Kidney glomerular epithelial cell (primary cell): ENCODE results near the gene PTPRQ.
A peak's percentile ranks its signal among the peaks of the same experiment; 100 is the strongest.

Experiments used
- DNase-seq: peaks from one replicate; lab custom pipeline; 2025; lab: John Stamatoyannopoulos, UW

Gene PTPRQ

DNA sequence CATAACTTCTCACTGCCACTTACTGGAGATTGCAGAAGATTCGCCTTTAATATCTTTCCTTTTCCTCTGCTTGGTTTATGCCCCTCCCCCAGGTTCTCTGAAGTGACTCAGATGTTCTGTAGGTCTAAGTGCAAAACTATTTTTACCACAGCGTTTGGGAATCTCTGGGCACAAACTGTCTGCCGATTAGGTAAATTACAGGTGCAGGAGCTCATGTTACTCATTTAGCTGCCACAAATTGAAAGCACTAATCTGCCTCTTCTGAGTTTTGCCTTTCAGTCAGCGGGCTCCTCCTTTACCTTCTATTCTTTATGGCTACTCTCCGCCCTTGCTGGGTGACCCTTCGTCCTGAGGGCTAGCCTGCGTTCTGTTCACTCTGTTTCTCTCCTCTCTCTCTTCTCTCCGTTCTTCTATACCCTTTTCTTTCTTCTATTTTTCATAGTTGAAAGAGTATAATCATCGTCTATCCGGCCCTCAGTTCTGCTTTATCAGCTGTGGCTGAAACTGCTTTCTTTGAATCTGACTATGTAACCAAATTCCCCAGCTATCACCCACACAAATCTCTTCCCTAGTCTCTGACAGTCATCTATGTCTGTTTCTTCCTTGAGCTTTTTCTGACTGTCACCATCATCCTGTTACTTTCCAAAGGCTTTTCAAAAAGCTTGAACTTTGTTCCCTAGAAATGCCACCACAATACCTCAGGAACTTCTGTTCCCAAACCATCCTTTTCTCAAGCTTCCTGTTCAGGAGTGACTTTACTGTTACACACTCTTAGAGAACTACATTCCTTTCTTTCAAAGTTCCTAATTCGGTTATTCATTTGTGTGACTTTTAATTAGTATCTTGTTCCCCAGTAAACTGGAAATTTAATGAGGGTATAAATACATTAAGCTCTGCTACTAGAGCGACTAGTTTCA lies 259.1 kb downstream of the PTPRQ start:
- DNase-seq = peak; percentile 47

DNA sequence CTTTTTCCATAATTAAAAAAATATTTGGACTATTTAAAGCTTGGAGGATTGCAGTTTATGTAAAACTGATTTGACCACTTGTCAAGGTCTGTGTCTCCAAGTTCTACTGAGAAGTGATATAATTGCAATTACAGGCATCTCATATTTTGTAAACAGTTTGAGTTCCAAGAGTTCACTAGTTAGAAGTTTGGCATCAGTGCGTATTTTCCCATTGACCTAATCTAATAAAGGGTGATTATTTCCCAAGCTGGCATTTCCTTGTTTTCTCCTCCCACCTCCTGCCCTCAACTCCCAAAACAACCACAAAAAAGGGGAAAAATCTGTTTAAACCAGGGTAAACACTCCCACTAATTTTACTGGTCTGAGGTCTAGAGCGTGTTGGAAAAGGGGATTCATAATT lies 260.4 kb downstream of the PTPRQ start:
- no peak for DNase-seq

DNA sequence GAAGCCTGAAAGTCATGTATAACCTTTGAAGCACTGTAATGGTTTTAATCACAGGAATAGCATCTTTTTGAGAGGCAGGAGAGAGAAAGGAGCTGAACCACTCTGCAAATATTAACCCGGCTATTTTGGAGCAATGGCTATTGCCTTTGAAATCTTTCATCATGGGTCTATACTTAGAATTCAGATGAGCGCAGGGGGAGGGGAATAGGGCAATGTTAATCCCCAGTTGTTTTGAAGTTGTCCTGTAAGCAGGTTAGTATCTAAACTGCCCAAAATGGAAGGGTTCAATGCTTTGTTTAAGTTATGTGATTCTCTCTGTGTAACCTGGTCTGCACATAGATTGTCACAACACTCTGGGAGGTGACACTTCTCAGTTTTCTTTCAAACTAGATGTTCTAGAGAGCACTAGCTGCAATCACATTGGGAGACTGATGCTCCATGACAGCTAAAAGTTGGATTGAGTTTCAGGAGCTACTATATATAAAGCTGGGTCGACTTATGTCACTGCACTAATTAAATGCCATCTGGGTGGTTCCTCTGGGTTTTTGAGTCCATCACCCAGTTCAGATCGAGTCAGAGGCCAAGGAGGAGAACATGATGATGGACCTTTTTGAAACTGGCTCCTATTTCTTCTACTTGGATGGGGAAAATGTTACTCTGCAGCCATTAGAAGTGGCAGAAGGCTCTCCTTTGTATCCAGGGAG lies 263.2 kb downstream of the PTPRQ start, which contains the start of gene MYF6:
Gene MYF6, plus strand, starts transcription at position 509 of the 704 bp plus-strand sequence. Its CDS starts 86 bp downstream, at position 595.
- no peak for DNase-seq

DNA sequence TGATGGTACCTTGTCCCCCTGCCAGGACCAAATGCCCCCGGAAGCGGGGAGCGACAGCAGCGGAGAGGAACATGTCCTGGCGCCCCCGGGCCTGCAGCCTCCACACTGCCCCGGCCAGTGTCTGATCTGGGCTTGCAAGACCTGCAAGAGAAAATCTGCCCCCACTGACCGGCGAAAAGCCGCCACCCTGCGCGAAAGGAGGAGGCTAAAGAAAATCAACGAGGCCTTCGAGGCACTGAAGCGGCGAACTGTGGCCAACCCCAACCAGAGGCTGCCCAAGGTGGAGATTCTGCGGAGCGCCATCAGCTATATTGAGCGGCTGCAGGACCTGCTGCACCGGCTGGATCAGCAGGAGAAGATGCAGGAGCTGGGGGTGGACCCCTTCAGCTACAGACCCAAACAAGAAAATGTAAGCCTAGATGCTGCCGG lies 263.8 kb downstream of the PTPRQ start:
- no peak for DNase-seq

DNA sequence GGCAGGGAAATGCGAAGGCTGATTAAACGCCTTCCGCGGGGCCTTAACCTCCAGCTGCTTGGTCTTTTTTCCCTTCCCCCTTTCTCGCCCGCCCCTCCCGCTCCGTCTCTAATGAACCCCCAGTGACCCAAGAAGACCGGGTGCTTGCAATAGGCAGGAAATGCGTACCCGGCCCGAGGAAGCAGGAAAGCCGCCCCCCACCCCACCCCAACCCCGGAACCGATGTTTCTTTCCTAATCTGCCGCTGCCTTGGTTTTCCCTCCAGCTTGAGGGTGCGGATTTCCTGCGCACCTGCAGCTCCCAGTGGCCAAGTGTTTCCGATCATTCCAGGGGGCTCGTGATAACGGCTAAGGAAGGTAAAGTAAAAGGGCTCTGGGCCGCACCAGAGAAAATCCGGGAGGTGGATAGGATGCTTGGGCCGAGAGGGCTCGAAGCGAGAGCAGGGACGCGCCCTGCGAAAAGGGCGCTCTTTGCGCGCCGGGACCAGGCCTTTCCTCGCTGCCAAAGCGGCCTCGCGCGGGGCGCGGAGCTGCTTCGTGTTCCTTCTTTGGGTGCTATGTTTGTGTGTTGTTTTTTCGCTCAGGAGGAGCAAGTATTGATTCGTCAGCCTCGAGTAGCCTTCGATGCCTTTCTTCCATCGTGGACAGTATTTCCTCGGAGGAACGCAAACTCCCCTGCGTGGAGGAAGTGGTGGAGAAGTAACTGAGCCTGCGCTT lies 264.4 kb downstream of the PTPRQ start:
- no peak for DNase-seq

DNA sequence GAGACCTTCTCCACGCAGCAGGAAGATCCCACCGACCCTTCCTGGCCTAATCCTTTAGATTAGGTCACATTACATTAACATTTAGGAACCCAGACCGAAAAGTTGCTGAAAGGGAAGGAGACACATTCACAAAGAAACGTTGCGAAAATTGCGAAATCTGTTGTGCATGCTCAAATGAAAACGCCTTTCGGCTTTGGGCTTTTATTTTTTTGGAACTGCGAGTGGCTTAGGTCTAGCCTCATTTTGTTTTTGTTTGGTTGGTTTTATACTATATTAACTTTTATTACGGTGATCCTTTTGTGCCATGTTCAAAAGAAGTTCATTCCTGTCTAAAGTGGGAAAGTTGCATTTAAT lies 264.9 kb downstream of the PTPRQ start:
- DNase-seq = no peak

DNA sequence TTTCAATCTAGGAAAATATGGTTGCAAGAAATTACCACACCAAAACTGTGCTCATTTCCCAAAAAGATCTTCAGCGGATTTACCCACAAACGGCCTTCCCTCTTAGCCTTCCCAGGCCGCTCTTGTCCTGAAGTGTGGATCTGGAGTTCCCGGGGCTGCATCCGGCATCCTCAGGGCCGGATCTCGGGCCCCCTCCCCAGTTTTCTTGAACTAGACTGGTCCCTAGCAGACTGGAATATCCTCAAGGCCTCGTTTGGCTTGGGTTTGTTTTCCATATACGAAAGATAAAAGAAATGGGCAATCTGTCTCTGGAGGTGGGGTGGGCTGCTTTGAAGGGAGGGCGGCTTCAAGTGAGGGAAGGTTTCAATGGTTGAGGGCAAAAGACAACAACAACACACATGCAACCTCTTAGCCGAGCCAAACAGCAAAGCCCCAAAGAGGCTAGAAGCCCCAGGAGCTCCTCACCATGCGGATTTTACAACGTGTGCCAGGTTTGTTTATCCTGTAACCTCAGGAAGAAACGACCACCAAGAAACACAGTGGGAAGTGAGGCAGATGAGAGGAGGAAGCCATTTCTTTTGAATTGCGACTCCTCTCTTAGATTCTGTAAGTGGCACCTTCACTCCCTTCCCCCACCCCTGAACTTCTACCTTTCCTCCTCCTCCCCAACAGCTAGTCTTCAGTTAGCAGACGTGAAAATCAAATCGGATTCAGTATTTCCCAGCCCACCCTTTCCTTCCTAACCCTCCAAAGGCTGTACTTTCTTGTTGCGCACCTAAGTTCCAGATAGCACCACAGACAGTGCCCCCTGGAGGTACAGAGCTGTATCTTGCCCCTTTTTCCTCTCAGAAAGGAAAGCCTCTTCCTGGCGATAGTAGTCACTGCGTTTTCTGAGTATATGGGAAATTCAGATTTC lies 266.0 kb downstream of the PTPRQ start:
- no peak for DNase-seq

DNA sequence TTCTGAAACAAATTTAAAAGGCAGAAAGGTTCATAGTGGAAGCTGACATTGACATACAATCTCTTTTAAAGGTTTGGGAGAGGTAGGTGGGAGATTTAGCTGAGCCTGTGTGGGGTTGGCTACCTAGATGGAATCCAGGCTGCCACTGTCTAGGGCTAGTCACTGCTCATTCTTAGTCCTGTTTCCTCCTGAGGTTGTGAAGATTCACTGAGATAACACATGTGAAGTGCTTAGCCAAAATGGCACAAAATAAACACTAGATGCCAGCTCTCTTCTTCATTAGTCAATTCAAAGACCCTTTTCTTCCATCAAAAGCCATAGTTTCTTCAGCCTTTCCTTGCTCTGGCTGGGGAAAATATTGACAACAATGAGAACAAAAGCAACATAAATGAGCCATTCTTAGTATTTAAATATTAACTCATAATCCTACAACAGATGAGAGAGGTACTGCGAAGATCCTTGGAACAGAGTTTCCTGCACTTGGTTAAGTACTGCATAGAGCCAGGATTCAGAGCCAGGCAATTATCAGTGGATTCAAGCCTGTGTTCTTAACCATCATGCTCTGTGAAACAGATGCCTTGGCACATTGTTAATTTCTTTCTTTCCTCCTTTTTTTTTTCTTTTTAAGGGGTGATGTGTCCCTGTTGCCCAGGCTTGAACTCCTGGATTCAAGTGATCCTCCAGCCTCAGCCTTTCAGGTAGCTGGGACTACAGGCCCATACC lies 266.9 kb downstream of the PTPRQ start:
- no peak for DNase-seq

DNA sequence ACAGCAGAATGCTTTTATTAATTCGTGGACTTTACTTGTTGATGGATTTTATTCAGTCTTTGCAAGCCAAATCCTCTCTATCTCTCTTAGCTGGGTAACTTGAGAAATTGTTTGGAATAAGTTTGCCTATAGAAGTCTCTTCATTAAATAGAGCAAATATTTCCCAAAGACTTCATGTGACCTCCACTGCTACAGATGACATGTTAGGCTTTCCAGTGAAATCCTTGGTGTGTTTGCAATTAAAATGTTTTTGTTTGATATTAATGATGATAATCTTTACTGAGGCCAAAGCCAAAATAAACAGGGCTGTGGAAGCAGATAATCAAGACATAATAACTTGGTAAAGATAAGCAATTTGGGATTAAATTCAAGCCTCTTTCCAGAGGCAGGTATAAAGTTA lies 267.8 kb downstream of the PTPRQ start:
- no peak for DNase-seq

DNA sequence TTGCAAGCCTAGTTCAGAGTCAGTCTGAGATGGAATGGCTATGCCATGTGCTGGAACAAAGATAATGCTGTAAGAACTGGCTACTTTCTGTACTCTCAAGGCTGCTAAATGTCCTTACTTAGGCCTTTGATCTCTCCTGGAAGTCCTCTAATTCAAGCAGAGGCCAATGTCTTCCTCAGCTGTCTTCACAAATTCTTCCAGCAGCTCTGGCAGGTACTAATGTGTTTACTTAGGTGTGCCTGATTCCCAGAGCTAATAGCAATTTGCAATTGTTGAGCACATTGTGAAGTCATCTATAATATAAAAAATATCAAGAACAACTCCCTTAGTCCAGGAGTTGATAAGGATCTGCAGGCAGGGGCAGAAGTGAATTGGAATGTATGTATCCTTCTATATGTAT lies 268.8 kb downstream of the PTPRQ start:
- DNase-seq = no peak

DNA sequence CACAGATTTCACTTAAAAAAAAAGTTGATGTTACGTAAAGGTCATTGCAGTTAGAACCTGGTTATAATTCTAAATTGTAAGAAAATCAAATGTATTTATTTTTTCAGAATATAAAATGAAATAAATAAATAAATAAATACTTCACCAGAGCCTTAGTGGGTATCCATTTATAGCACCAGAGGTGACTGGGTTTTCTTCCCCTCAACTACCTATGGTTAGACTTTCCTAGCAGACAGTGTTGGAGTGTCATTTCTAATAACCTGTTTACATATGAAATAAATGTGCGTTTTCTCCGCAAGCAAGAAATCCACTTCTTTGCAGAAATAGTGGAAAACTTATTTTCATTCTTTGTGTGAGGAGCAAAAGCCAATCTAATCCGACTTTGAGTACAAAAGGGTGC lies 269.4 kb downstream of the PTPRQ start:
- DNase-seq = no peak

DNA sequence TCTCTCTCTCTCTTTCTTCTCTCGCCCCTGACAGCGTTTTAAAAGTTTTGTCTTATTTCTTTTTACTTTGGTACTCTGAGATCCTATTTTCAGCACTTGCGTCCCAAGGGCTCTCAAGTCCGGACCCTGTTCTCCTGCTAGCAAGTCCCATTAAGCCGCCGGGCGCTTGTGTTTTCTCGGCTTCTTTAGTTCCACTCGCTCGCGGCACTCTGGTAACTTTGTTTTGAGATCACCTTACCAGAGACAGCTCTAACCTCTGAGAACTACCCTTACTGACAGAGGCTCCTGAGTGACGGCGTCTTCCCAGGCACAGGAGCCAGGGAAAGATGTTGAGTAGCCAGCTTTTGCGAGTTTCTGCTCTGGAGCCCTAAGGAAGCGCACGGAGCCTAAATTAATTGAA lies 270.0 kb downstream of the PTPRQ start:
- no peak for DNase-seq

DNA sequence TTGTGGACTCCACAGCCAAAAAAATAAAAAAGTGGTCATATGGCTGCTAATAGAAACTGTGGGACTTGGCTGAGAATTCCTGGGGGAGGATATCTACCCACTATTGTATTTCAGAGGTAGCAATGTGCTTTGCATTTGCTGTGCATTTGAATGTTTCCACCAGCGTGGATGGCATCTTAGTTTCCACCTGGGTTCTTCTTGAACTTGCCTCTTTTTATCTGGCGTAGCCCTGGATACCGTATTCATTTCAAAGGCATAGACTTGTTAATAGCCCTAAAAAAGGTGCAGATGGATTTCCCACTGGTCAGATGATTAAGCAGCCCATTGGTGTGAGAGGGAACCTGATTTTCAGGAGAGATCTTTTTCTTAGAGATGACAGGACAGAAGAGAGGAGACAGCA lies 270.8 kb downstream of the PTPRQ start:
- no peak for DNase-seq

DNA sequence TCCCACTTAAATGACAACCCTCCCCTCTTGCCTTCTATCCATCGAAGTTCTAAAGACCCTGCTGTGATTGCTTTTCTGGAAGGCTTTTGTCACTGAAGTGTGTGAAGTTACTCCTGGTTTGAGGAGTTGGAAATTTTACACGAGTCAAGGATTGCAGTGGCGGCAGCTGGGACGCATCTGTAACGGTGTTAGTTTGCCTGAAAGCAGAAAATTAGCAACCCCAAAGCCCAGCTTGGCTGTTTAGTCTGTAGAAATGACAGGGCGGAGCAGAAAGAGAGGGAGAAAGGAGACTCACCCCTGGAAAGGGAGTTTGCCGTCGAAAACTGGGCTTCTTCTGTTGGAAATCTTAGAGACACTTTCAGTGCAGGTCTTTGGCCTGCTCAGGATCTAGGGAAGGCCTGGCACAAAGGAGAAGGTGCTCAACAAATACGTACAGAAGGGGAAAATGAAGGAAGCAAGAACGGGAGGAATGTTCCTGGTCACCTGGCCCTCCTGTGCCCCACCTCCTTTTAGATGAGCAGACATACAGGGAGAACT lies 271.7 kb downstream of the PTPRQ start:
- DNase-seq = no peak

DNA sequence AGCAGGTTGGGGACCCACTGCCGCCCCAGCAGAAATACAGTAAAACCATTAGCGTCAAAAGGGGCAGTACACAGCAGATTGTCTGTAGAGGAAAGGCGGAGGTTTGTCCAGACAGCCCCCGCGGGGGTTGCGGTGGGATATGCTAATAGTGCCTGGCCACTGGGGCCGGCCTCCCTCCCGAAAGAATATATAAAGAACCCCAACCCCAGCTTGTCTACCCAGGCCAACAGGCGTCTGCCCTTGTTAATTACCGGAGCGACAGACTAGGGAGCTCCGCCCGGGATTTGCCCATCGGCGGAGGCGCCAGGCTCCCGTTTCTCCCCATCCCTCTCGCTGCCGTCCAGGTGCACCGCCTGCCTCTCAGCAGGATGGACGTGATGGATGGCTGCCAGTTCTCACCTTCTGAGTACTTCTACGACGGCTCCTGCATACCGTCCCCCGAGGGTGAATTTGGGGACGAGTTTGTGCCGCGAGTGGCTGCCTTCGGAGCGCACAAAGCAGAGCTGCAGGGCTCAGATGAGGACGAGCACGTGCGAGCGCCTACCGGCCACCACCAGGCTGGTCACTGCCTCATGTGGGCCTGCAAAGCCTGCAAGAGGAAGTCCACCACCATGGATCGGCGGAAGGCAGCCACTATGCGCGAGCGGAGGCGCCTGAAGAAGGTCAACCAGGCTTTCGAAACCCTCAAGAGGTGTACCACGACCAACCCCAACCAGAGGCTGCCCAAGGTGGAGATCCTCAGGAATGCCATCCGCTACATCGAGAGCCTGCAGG lies 272.8 kb downstream of the PTPRQ start, which contains the start of gene MYF5:
Gene MYF5, plus strand, starts transcription at position 217 of the 774 bp plus-strand sequence. Its CDS starts 152 bp downstream, at position 369.
- DNase-seq = no peak

DNA sequence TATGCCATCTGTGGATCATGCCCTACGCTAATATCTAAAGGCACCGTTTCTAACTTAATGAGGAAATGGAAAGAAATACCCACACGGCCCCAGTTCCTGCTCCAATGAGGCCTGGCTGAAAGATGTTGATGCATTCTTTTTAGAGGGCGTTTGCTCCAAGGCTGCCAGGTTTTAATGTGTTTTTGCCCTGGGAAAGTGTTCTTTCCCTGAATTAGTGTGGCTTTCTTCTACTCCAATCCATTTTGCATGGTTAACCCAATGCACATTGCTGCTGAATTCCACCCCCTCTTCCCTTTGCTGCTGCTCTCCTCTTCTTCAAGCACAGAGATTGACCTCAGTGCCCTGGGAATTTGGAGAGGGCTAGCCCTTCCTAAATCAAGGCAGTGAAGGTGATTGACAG lies 273.8 kb downstream of the PTPRQ start:
- DNase-seq = no peak

DNA sequence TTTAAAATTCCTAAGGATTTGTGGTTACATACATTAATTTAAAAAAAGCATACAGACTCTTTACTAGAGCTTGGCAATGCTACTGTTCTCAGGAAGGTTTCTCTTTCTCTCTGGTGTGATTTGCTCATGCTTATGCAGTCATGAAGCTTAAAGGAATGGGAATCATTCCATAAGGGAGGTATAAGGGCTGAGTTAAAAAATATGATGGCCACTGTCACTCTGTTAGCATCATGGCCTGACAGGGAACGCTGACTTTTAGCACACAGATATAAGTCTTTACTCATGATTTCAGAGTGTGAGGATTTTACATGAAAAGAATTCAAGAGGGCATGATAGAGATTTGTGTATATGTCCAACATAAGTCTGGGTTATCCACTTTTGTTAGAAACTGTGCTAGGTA lies 276.5 kb downstream of the PTPRQ start:
- DNase-seq = no peak

DNA sequence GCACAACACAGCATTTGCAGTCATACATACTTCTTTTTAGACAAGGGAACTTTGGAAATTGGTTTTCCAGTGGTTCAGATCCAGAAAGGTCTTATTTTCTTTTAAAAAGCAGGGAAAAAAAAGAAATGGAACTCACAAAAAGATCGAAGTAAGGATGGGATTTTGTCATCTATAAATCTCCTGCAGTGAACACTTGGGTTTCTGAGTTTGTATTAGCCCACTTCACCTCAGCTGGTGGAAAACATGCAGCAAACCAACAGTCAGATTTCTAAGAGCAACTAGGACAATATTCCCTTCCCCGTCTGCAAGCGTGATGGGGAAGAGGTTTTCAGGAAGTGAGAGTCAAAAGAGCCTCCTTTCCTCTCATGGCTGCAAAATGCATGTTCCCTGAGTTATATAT lies 277.3 kb downstream of the PTPRQ start:
- DNase-seq = no peak
